ENCODE data around the gene ZNF341. TPM values are rescaled to one million over a fixed set of nuclear protein-coding genes. Genes with fewer than 3 reads are reported as not detected.

Gene ZNF341
- total RNA-seq, 2 experiments from 2014 or later = 5.8 to 6.8 TPM

DNA sequence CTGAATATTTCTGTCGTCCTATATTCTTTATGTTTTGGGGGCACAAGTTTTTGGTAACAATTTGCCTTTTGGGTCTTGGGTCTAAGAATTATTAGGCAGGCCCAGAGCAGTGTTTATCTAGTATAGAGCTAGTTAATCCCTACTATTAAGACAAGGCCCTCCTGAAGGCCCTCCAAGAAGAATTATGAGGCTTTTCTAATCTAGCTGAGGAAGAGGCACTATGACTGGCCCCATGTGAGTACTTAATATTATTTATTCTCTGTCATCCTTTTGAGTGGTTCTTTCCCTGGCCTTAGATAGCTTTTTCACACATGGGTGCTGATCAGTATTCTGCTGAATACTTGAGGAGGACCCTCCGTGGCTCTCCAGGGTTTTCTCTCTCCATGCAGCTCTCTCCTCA lies 104.5 kb downstream of the ZNF341 start:
- no peak for DNase-seq
- H3K9me3 Mint-ChIP-seq = no peaks in the 10 kb centered on the region
- H3K27ac Mint-ChIP-seq = no peak overlapping the region
- H3K27me3 Mint-ChIP-seq (ENCODE audit: low read depth) = no peaks in the 10 kb centered on the region
- H3K4me3 Mint-ChIP-seq = no peak overlapping the region
- peaks cover 61% of the 10 kb centered on the region for H3K4me1 Mint-ChIP-seq (ENCODE audit: low read depth)
- CTCF ChIA-PET = no interaction called here
- H3K36me3 Mint-ChIP-seq (ENCODE audit: low read depth) = peaks cover 26% of the 10 kb centered on the region
- intact Hi-C loops (cut with micrococcal nuclease) = no loop called here

DNA sequence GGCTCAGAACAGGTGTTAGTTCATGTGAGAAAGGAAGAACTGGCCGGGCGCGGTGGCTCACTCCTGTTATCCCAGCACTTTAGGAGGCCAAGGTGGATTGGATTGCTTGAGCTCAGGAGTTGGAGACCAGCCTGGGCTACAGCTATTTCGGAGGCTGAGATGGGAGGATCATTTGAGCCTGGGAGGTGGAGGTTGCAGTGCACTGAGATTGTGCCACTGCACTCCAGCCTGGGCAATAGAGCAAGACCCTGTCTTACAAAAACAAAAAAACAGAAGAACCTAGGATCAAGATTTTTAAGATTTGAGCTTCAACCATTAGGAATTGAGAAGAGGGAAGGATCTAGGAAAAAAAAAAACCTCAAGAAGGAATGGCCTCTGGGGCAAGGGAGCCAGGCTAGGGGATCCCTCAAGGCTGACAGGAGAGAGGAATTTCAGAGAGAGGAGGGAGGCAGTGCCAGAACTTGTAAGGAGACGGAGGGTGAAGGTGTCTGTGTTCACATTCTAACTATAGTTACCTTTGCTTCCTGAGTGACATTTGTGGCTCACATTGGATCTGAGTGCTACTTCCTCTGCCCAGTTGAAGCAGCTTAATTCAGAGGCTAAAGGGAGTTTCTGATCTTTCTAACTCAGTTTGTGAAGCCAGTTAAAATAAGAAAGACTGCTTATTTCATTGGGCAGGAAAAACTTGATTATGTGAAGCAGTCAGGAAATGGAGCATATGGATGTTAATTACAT lies 105.5 kb downstream of the ZNF341 start:
- CTCF ChIA-PET = no interaction called here
- Mint-ChIP-seq H3K27ac (no peak overlapping the region), H3K27me3 (ENCODE audit: low read depth) (no peaks in the 10 kb centered on the region), H3K36me3 (ENCODE audit: low read depth) (peaks cover 23% of the 10 kb centered on the region), H3K4me3 (no peak overlapping the region), H3K4me1 (ENCODE audit: low read depth) (peaks cover 68% of the 10 kb centered on the region), H3K9me3 (no peaks in the 10 kb centered on the region)
- no peak for DNase-seq
- intact Hi-C loops (cut with micrococcal nuclease) = no loop called here

DNA sequence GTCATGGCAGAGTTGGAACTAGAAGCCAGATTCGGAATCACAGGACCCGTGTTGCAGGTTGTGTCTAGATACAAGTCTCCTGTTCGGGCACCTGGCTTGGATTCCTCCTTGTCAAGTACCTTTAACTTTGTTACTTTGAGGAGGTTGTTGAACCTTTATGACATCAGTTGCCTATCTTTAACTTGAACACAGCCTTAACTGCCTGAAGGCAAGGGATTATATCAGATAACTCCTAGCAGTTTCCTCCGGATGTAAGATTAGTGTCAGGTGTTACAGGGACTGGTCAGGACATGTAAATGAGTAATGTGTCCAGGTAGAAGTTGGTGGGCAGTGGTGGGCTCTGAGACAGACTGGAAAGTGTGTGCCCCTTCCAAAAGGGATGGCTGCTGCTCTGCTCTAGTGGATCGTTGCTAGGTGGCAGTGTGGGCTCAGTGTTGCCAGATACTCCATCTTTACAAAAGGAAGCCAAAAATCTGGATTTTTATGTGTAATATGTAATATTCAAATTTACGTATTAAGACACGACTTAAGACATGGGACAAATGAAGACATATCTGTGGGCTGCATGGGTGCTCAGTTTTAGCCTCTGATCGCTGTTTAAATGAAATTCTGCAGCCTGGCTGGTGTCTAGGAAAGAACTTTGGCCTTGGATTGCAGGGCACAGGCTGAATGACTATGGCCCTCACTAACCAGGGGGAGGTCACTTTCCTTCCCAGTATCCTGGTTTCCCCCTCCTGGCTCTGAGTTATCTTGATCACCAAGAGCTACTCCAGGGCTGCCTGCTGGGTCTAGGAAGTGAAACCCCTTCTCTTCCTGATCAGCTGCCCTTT lies 106.5 kb downstream of the ZNF341 start:
- Mint-ChIP-seq H3K9me3 (no peaks in the 10 kb centered on the region), H3K27ac (no peak overlapping the region)
- CTCF ChIA-PET = no interaction called here

DNA sequence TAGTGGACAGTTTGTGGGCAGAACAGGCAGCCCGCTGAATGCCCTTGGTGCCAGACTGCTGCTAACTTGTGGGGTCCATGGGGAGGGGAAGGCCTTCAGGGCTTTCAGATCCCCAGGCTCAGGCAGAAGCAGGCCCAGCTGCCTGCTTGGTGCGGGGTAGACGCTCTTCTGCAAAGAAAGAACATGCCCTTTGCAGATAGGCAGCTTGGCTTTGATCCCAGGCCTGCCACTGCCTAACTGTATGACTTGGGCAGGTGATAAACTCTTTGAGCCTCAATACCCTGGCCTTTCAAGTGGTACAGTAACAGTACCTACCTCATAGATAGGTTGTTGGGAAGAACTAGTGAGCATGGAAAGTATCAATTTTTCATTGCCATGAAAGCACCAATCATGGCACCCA lies 107.8 kb downstream of the ZNF341 start:
- H3K4me1 Mint-ChIP-seq (ENCODE audit: low read depth) = peaks cover 85% of the 10 kb centered on the region
- CTCF ChIA-PET = no interaction called here
- H3K4me3 Mint-ChIP-seq = no peak overlapping the region
- no peak overlapping the region for H3K27ac Mint-ChIP-seq
- H3K27me3 Mint-ChIP-seq (ENCODE audit: low read depth) = no peaks in the 10 kb centered on the region
- no peak for DNase-seq
- intact Hi-C loops (cut with micrococcal nuclease) = no loop called here
- no peaks in the 10 kb centered on the region for H3K9me3 Mint-ChIP-seq
- H3K36me3 Mint-ChIP-seq (ENCODE audit: low read depth) = peaks cover 18% of the 10 kb centered on the region

More for the DNA sequence above, 106.5 kb downstream of the ZNF341 start:
- H3K4me3 Mint-ChIP-seq = no peak overlapping the region
- no peak for DNase-seq
- peaks cover 78% of the 10 kb centered on the region for H3K4me1 Mint-ChIP-seq (ENCODE audit: low read depth)
- intact Hi-C loops (cut with micrococcal nuclease) = no loop called here
- H3K27me3 Mint-ChIP-seq (ENCODE audit: low read depth) = no peaks in the 10 kb centered on the region
- H3K36me3 Mint-ChIP-seq (ENCODE audit: low read depth) = peaks cover 20% of the 10 kb centered on the region

DNA sequence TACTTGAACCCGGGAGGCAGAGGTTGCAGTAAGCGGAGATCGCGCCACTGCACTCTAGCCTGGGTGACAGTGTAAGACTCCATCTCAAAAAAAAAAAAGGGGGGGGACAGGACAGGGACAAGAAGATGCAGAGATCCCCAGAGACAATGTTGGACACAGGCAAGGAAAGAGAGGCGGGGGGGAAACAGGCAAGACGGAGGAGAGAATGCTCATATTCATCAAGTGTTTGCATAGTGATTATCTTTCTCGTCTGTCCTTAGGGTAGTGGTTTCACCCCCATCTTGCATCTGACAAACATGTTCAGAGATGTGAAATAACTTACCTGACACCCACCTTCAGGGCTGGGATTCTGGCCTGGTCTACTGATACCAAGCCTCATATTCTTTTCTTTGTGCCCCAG lies 108.4 kb downstream of the ZNF341 start:
- H3K4me3 Mint-ChIP-seq = no peak overlapping the region
- H3K9me3 Mint-ChIP-seq = no peaks in the 10 kb centered on the region
- H3K27me3 Mint-ChIP-seq (ENCODE audit: low read depth) = no peaks in the 10 kb centered on the region
- H3K27ac Mint-ChIP-seq = no peak overlapping the region
- H3K4me1 Mint-ChIP-seq (ENCODE audit: low read depth) = peaks cover 83% of the 10 kb centered on the region
- CTCF ChIA-PET = no interaction called here
- no peak for DNase-seq
- intact Hi-C loops (cut with micrococcal nuclease) = loop anchor here (5.0 kb wide), 1 partner anchor 48 kb away; no protein-coding TSS in a partner anchor
- H3K36me3 Mint-ChIP-seq (ENCODE audit: low read depth) = peaks cover 13% of the 10 kb centered on the region

DNA sequence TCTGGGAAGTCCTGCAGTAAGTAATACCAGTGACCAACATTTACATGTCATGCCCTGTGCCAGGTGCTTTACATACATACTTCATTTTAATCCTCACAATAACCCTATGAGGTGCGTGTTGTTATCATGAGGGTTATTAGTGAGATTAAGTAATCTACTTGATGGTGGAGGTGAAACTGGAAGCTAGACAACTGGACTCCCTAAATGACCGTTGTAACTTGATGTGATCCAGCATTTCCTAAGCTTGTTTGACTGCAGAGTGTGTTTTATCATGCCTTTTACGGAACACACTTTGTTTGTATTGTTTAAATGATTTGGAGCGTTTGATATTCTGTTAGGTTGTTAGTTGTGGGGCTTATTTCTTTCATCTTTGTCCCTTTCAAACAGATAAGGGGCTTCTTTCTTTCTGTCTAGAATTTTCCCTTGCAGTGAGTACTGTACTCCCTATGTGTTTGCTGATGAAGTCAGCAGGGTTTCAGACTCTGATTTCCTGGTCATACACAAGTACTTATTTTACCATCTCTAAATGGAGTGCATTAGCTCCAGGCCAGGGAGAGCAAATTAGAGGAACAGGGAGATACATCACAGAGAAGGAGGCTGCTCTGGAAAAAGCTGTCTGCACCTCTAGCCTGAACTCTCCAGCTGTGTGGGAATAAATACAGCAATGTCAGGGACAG lies 109.1 kb downstream of the ZNF341 start:
- DNase-seq = no peak
- intact Hi-C loops (cut with micrococcal nuclease) = loop anchor here (5.0 kb wide), 1 partner anchor 49 kb away; no protein-coding TSS in a partner anchor
- H3K27ac Mint-ChIP-seq = no peak overlapping the region
- no peak overlapping the region for H3K4me3 Mint-ChIP-seq
- no peaks in the 10 kb centered on the region for H3K9me3 Mint-ChIP-seq
- H3K27me3 Mint-ChIP-seq (ENCODE audit: low read depth) = no peaks in the 10 kb centered on the region
- peaks cover 82% of the 10 kb centered on the region for H3K4me1 Mint-ChIP-seq (ENCODE audit: low read depth)
- CTCF ChIA-PET = interaction anchor here (0.5 to 1.2 kb wide), 3 partner anchors 10 to 25 kb away, joined by 3 read pairs; no protein-coding TSS in a partner anchor
- peaks cover 8% of the 10 kb centered on the region for H3K36me3 Mint-ChIP-seq (ENCODE audit: low read depth)

DNA sequence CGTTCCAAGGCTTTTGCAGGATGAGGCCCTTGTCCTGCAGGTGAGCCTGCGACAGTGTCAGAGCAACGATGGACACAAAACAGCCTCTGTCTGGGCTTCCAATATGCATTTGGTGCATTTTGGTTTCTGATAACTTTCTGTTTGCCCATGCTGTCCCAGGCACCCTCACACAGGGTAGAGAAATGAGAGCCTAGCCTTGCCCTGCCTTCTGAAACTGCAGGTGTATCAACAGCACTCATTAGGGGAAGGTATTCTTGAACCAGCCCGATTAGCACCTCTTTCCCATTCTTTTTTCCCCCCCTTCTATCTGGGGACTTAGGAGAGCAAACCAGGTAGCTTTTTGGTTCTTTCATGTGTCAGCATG lies 109.6 kb downstream of the ZNF341 start:
- CTCF ChIA-PET = interaction anchor here (0.6 to 1.2 kb wide), 3 partner anchors 11 to 219 kb away, joined by 3 read pairs; no protein-coding TSS in a partner anchor
- Mint-ChIP-seq H3K9me3 (no peaks in the 10 kb centered on the region), H3K36me3 (ENCODE audit: low read depth) (peaks cover 5% of the 10 kb centered on the region), H3K27ac (no peak overlapping the region), H3K4me1 (ENCODE audit: low read depth) (peaks cover 82% of the 10 kb centered on the region), H3K4me3 (no peak overlapping the region), H3K27me3 (ENCODE audit: low read depth) (no peaks in the 10 kb centered on the region)
- no peak for DNase-seq
- intact Hi-C loops (cut with micrococcal nuclease) = loop anchor here (5.0 kb wide), 1 partner anchor 49 kb away; no protein-coding TSS in a partner anchor

Other genes starting within 250 kb of the ZNF341 start
- gene CBFA2T2, start 241.9 kb upstream of the ZNF341 start, total RNA-seq = 10 to 100 TPM; 11.1 to 11.4 TPM
- gene C20orf144, start 69.7 kb upstream of the ZNF341 start, total RNA-seq = under 1 TPM; 0.15 to 0.38 TPM
- gene ACTL10, start 65.1 kb upstream of the ZNF341 start, total RNA-seq = 1 to 10 TPM in 1 of 2 experiments, under 1 TPM in 1; 0.96 to 1.0 TPM
- 10 to 100 TPM; 12.7 to 14.3 TPM for gene NECAB3, start 57.6 kb upstream of the ZNF341 start, total RNA-seq
- 10 to 100 TPM; 69.3 to 70.0 TPM for gene E2F1, start 45.6 kb upstream of the ZNF341 start, total RNA-seq
- 10 to 100 TPM in 1 of 2 experiments, 1 to 10 TPM in 1; 9.5 to 10.3 TPM for gene PXMP4, start 11.7 kb upstream of the ZNF341 start, total RNA-seq
- gene CHMP4B, start 79.4 kb downstream of the ZNF341 start, total RNA-seq = 10 to 100 TPM; 68.9 to 69.7 TPM

Measured in activated naive CD4-positive, alpha-beta T cell treated with anti-CD3 and anti-CD28 coated beads for 36 hours (primary cell).